Measurements from ENCODE around the gene RNF17. TPM values are rescaled to one million over a fixed set of nuclear protein-coding genes. Genes with fewer than 3 reads are reported as not detected.

RNF17 gene
- total RNA-seq, 4 donors from 2014 or later, result 0.21 to 2.0 TPM; not detected in 2

DNA sequence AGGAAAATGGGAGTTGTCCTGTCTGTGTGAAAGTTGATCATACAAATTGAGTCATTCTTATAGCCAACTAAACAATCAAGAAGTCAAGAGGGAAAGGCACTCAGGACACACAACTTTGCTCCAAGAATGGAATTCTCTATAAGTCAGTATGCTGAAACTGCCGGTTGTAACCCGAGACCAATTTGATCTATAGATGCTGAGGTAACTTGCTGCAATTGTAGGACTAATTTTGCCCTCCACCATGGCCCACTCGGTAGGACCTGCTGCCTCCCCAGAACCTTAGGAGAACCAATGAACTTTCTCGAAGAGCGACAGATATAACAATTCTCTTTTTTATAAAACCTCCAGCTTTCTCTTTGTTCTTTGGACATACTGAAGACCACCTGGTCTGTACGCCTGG, 157.0 kb downstream of the RNF17 start:
- TF ChIP-seq POLR2A (IDR thresholded peaks at IDR 0.05), result no peak
- TF ChIP-seq, protein P1, sequence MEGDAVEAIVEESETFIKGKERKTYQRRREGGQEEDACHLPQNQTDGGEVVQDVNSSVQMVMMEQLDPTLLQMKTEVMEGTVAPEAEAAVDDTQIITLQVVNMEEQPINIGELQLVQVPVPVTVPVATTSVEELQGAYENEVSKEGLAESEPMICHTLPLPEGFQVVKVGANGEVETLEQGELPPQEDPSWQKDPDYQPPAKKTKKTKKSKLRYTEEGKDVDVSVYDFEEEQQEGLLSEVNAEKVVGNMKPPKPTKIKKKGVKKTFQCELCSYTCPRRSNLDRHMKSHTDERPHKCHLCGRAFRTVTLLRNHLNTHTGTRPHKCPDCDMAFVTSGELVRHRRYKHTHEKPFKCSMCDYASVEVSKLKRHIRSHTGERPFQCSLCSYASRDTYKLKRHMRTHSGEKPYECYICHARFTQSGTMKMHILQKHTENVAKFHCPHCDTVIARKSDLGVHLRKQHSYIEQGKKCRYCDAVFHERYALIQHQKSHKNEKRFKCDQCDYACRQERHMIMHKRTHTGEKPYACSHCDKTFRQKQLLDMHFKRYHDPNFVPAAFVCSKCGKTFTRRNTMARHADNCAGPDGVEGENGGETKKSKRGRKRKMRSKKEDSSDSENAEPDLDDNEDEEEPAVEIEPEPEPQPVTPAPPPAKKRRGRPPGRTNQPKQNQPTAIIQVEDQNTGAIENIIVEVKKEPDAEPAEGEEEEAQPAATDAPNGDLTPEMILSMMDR (IDR thresholded peaks at IDR 0.05), result no peak
- no peak overlapping the region for H3K27ac ChIP-seq
- peaks cover 0 to 11% (median 6%) of the 10 kb centered on the region in 4 donors for H3K4me1 ChIP-seq
- no peaks in the 10 kb centered on the region for H3K36me3 ChIP-seq
- H3K9me3 ChIP-seq, result no peaks in the 10 kb centered on the region
- no peaks in the 10 kb centered on the region for H3K27me3 ChIP-seq
- 91 to 94% methylated on average over 6 of the region's 6 CpGs for WGBS, 2 donors
- no peak overlapping the region for H3K4me3 ChIP-seq
- no peak for DNase-seq (ENCODE audit: low spot score in 2 of 2)

DNA sequence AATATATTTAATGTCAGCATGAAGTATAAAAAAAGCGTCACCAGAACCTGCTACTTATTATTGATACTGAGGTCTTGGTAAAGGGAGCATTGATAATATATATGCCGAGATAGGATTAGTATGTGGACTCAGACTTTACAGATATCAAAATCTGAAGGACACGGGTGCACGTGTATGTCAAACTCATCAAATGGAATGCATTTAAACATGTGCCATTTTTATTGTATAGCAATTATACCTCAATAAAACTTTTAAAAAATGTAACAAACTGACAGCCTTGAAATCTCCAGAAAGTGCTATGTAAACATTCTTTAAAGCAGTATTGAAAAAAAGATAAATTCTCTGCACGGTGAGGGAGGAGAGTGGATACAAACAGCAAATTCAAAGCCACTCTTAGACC, 157.9 kb downstream of the RNF17 start:
- WGBS, 2 donors, result 22 to 23% methylated on average over 5 of the region's 5 CpGs
- Histone ChIP-seq H3K36me3 (no peaks in the 10 kb centered on the region), H3K9me3 (no peaks in the 10 kb centered on the region), H3K27me3 (peaks cover 0 to 2% of the 10 kb centered on the region in 2 donors), H3K4me1 (peaks cover 0 to 11% (median 6%) of the 10 kb centered on the region in 4 donors), H3K4me3 (peak overlapping the region; percentile 67 to 90 (median 86)), H3K27ac (peak overlapping the region in 1 of 4 donors; percentile 92)
- TF ChIP-seq POLR2A (IDR thresholded peaks at IDR 0.05) (no peak), EP300 (IDR thresholded peaks at IDR 0.05) (no peak)
- TF ChIP-seq, protein P1 (IDR thresholded peaks at IDR 0.05), result no peak
- DNase-seq (ENCODE audit: low spot score in 2 of 2), result no peak

- DNase-seq (ENCODE audit: low spot score in 2 of 2), result no peak
- Histone ChIP-seq H3K27ac (peak overlapping the region in 3 of 4 donors; percentile 86 to 96 (median 92)), H3K27me3 (peaks cover 0 to 7% of the 10 kb centered on the region in 2 donors), H3K4me1 (peaks cover 0 to 11% (median 6%) of the 10 kb centered on the region in 4 donors), H3K36me3 (no peaks in the 10 kb centered on the region), H3K9me3 (no peaks in the 10 kb centered on the region), H3K4me3 (peak overlapping the region; percentile 67 to 90 (median 86))
- no peak for TF ChIP-seq POLR2A (IDR thresholded peaks at IDR 0.05)
- TF ChIP-seq EP300 (IDR thresholded peaks at IDR 0.05), result no peak
- TF ChIP-seq, protein P1 (IDR thresholded peaks at IDR 0.05), result no peak
- WGBS, 2 donors, result 0% methylated on average over 15 to 24 of the region's 34 CpGs
Observed at GRCh38 chr13:24922387-24922744, 158.4 kb downstream of the RNF17 start.

DNA sequence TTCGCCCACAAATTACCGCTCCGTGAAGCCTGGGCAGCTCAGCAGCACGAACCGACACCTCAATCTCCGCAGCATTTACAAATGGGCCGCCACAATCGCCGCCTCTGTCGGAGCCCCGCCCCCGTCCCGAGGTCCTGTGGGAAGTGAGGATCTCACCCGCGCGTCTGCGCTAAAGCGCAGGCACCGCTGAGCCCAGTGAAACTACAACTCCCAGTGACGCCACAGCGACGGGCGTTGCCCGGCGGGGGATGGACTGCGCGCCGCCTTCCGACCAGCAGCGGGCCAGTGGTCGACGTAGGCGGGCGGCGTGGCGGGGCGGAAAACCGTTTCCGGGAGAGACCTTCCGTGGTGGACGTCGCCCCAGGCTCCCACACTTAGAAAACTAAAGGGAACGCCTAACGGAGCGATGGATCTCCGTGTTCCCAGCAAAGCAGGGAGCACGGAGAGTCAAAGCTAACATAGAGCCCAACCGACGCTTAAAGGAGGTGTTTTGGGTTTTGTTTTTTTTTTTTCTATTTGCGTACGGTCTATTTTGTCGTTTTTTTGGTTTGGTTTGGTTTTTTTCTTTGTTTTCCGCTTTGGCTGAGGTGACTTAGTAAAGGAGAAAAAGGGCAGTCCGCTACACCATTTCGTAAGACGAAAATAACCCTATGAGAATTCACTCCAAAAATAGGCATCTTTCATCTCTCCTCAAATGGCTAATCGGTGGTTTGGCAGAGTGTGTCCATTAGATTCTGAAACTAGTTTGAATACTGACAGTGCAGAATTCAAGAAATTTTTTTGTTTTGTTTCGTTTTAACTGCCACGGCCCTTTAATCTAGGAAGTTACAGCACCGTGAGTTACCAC, 159.0 kb downstream of the RNF17 start:
- TF ChIP-seq, protein P1 (IDR thresholded peaks at IDR 0.05), result peak in 2 of 5 experiments; percentile 20 to 59
- peak; percentile 81 to 91 for TF ChIP-seq EP300 (IDR thresholded peaks at IDR 0.05)
- TF ChIP-seq POLR2A (IDR thresholded peaks at IDR 0.05), result peak in 1 of 2 donors; percentile 68
- Histone ChIP-seq H3K27me3 (peaks cover 0 to 13% of the 10 kb centered on the region in 2 donors), H3K9me3 (no peaks in the 10 kb centered on the region), H3K36me3 (no peaks in the 10 kb centered on the region), H3K4me3 (peak overlapping the region; percentile 67 to 90 (median 86)), H3K4me1 (peaks cover 0 to 11% (median 6%) of the 10 kb centered on the region in 4 donors), H3K27ac (peak overlapping the region; percentile 80 to 96 (median 89))
- WGBS, 2 donors, result 1 to 2% methylated on average over 43 to 59 of the region's 60 CpGs
- peak; percentile 94 for DNase-seq (ENCODE audit: low spot score in 2 of 2)
